Activated CD4-positive, alpha-beta T cell treated with anti-CD3 and anti-CD28 coated beads for 36 hours (primary cell): Measurements from ENCODE around the gene WDR33. TPM values are rescaled to one million over a fixed set of nuclear protein-coding genes. Genes with fewer than 3 reads are reported as not detected.

Experiments
- ATAC-seq: fragments of 200-7000 bp; cut with Tn5 transposase; one replicate; pipeline ENCODE4 v1.10.0; 2021; ENCODE audit warnings: mild to moderate bottlenecking, moderate library complexity
- CTCF ChIA-PET: fragments of 350-600 bp; sonication (Branson Sonifier 250); formaldehyde crosslinking; loops from one replicate; lab custom pipeline; 2021; ENCODE audit warnings: antibody characterized with exemption; lab: Charles Lee
- POLR2A ChIA-PET: fragments of 350-600 bp; sonication (Branson Sonifier 250); formaldehyde crosslinking; loops from one replicate; lab custom pipeline; 2021; ENCODE audit warnings: antibody characterized with exemption, inconsistent platforms; lab: Charles Lee
- DNase-seq: peaks from one replicate; pipeline ENCODE4 v3.0.0-alpha.2; 2020
- H3K27ac Mint-ChIP-seq: one replicate; pipeline ENCODE4 v1.8.0; 2021; ENCODE audit warnings: mixed read lengths
- H3K27me3 Mint-ChIP-seq: one replicate; pipeline ENCODE4 v1.8.0; 2021; ENCODE audit warnings: mixed read lengths
- H3K36me3 Mint-ChIP-seq: one replicate; pipeline ENCODE4 v1.8.0; 2021; ENCODE audit warnings: low read depth, mixed read lengths
- H3K4me1 Mint-ChIP-seq: one replicate; pipeline ENCODE4 v1.8.0; 2021; ENCODE audit warnings: mixed read lengths
- H3K4me3 Mint-ChIP-seq: one replicate; pipeline ENCODE4 v1.8.0; 2021; ENCODE audit warnings: mild to moderate bottlenecking, moderate library complexity, mixed read lengths
- H3K9me3 Mint-ChIP-seq: one replicate; pipeline ENCODE4 v1.8.0; 2021; ENCODE audit warnings: low read depth, mixed read lengths
- intact Hi-C, 2 experiments: fragments of 100-400 bp; cut with DNase I in 1 of 2; cut with micrococcal nuclease in 1 of 2; formaldehyde crosslinking; loops; one replicate each; pipeline versions ENCODE4 v1.14.2 to v1.15.1; 2022 to 2024; cut with DNase I, micrococcal nuclease
- total RNA-seq, 2 experiments: library from RNA; stranded (reverse); gene quantifications; one replicate each; pipeline ENCODE4 v1.2.3, GENCODE V29; 2021

The WDR33 gene
- total RNA-seq, 2 experiments from 2014 or later, result 58.6 to 76.3 TPM

DNA sequence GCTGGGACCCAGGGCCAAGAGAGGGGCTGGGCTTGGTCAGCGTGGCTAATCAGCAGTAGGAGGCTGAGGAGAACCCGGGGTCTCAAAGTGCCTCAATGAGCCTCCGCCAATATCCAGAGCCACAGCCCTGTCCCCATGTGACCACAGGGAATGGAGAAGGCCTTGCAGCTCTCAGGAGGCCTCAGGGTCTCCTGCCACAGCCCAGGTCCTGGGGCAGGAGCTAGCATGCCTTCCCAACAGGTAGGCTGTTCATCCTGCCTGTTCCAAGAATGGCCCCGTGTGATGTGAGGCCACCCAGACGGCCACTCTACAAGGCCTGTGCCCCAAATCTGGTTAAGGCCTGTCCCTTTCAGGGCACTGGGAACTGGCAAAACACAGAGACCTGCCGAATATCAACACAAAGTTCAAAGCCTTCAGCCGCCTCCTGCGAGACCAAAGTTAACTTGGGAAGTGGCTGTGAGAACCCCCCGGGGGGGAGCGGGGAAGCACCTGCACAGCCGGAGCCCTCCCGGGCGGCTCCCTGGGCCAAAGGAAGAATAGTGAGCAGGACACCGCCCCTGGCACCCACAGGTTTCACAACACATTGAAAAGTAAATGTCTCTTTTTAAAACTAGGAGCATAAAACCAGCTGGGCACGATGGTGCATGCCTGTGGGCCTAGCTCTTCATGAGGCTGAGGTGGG, 131.2 kb downstream of the WDR33 start:
- Mint-ChIP-seq H3K27ac (no peak overlapping the region), H3K9me3 (no peaks in the 10 kb centered on the region), H3K36me3 (no peaks in the 10 kb centered on the region), H3K4me1 (peaks cover 4% of the 10 kb centered on the region), H3K27me3 (peaks cover 22% of the 10 kb centered on the region), H3K4me3 (no peak overlapping the region)
- ChIA-PET POLR2A (no interaction called here), CTCF (no interaction called here)
- ATAC-seq (no peak), DNase-seq (no peak)
- intact Hi-C loops, result no loop called here

DNA sequence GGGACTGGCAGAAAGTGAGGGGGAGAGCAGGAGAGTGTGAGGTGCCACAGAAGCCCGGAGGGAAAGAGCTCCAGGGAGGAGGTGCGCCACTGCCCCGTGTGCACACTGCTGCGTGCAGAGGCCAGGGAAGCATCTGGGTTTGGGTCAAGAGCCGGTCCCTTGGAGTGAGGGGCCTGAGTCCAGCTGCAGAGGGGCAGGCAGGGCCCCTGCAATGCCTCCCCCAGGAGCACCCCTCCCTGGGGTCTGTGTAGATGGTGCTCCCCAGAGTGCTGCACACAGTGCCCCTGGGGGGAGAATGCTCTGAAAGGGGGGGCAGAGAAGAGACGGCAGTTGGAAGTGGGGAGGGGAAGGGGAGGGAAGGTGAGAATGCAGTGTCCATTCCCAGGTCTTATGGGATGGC, 132.0 kb downstream of the WDR33 start:
- POLR2A ChIA-PET, result no interaction called here
- intact Hi-C loops, result no loop called here
- no peak overlapping the region for H3K27ac Mint-ChIP-seq
- H3K4me1 Mint-ChIP-seq, result peaks cover 9% of the 10 kb centered on the region
- H3K36me3 Mint-ChIP-seq, result no peaks in the 10 kb centered on the region
- DNase-seq (no peak), ATAC-seq (no peak)
- H3K4me3 Mint-ChIP-seq, result no peak overlapping the region
- peaks cover 27% of the 10 kb centered on the region for H3K27me3 Mint-ChIP-seq
- CTCF ChIA-PET, result no interaction called here
- H3K9me3 Mint-ChIP-seq, result no peaks in the 10 kb centered on the region

DNA sequence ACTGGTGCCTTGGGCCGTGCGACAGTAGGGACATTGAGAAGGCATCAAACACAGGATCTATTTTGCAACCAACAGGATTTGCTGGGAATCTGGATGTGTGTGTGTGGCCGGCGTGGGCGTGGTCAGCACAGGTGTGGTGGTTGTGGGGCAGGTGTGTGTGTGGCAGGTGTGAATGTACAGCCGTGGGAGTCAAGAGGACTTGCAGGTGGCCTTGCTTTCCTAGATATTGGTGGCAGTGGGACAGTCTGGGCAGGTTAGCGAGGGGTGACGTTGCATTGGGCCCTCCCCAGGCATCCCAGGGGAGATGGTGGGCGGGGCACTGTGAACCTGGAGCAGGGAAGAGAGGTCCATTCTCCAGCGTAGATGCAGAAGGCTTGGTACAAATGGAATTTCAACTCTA, 132.4 kb downstream of the WDR33 start:
- POLR2A ChIA-PET, result no interaction called here
- Mint-ChIP-seq H3K27ac (no peak overlapping the region), H3K4me3 (no peak overlapping the region), H3K4me1 (peaks cover 9% of the 10 kb centered on the region), H3K9me3 (no peaks in the 10 kb centered on the region), H3K36me3 (no peaks in the 10 kb centered on the region), H3K27me3 (peaks cover 32% of the 10 kb centered on the region)
- DNase-seq, result no peak
- CTCF ChIA-PET, result no interaction called here
- intact Hi-C loops, result no loop called here
- no peak for ATAC-seq

DNA sequence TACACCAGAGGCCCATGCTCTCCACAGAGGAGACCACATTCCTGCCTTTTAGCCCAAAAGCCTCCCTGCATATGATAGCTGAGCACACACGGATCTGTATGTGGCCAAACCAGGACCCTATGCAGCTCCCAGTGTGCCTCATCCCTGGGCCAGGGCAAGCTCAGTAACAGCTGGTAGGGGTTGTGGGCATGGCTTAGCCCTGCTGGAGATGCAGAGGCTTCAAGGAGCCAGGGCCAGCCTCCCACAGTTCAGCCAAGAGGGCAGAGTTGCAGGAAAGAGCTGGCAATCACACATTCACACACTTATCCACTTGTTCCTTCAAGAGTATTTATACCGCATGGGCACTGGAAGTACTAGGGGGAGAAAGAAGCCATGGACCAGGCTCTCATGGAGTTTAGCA, 134.1 kb downstream of the WDR33 start:
- Mint-ChIP-seq H3K4me1 (peaks cover 9% of the 10 kb centered on the region), H3K36me3 (no peaks in the 10 kb centered on the region), H3K27me3 (peaks cover 33% of the 10 kb centered on the region), H3K27ac (no peak overlapping the region), H3K9me3 (no peaks in the 10 kb centered on the region), H3K4me3 (no peak overlapping the region)
- CTCF ChIA-PET, result no interaction called here
- POLR2A ChIA-PET, result no interaction called here
- no peak for ATAC-seq
- intact Hi-C loops, result no loop called here
- no peak for DNase-seq

DNA sequence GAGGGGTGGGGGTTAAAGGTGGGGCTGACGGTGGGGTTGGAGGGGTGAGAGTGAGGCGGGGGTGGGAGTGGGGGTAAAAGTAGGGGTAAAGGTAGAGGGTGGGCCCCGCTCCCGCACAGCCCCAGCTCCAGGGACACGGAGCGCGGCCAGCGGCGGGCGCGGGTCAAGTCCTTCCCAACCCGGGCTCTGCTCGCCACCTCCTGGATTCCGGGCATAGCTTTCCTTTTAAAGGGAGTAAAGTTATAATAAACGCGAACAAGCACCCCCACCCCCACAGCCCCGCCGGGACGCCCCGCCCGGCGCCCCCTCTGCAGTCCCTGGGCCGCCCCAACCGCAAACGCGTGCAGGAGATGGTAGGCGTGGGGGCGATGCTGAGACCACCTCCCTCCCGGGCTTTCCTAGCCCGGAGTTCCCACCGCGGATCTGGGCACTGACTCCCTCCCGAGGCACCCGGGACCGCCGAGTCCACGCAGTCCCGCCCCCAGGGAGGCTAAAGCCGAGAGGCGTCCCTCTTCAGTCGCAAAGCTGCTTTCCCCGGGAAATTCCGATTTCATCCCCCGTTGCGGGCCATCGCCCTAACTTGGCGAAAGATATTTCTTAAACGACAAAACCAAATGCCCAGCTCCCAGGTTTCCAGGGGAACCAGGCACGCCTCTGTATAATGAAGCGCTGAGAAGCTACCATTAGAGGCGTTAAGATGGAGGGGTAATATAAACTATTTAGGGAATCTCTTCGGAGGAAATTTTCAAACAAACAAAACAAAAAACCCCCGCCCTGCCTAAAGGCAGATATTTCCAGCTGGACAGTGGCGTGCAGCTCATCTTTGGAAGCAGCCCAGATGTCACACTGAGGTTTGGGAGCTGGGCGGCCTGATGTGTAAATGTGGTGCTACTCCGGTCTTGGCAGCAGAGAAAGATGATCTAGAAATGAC, 135.4 kb downstream of the WDR33 start, which contains the start of gene LIMS2:
Gene LIMS2 (minus strand): TSS at position 200 of the 931 bp plus-strand sequence. CDS start 506 bp downstream, outside the sequence.
- DNase-seq (no peak), ATAC-seq (no peak)
- H3K4me3 Mint-ChIP-seq, result peak within 1 kb of the TSS; percentile 57
- peaks cover 33% of the 10 kb centered on the region for H3K27me3 Mint-ChIP-seq
- POLR2A ChIA-PET, result interaction anchor here (1.0 kb wide), 1 partner anchor 15 kb away, joined by 6 read pairs; no protein-coding TSS in a partner anchor
- CTCF ChIA-PET, result interaction anchor here (0.7 to 1.0 kb wide), 7 partner anchors 23 to 314 kb away, joined by 3 read pairs; no protein-coding TSS in a partner anchor
- H3K9me3 Mint-ChIP-seq, result no peaks in the 10 kb centered on the region
- H3K4me1 Mint-ChIP-seq, result peaks cover 7% of the 10 kb centered on the region
- H3K27ac Mint-ChIP-seq, result no peak within 1 kb of the TSS
- intact Hi-C loops, result no loop called here
- H3K36me3 Mint-ChIP-seq, result no peaks in the 10 kb centered on the region

DNA sequence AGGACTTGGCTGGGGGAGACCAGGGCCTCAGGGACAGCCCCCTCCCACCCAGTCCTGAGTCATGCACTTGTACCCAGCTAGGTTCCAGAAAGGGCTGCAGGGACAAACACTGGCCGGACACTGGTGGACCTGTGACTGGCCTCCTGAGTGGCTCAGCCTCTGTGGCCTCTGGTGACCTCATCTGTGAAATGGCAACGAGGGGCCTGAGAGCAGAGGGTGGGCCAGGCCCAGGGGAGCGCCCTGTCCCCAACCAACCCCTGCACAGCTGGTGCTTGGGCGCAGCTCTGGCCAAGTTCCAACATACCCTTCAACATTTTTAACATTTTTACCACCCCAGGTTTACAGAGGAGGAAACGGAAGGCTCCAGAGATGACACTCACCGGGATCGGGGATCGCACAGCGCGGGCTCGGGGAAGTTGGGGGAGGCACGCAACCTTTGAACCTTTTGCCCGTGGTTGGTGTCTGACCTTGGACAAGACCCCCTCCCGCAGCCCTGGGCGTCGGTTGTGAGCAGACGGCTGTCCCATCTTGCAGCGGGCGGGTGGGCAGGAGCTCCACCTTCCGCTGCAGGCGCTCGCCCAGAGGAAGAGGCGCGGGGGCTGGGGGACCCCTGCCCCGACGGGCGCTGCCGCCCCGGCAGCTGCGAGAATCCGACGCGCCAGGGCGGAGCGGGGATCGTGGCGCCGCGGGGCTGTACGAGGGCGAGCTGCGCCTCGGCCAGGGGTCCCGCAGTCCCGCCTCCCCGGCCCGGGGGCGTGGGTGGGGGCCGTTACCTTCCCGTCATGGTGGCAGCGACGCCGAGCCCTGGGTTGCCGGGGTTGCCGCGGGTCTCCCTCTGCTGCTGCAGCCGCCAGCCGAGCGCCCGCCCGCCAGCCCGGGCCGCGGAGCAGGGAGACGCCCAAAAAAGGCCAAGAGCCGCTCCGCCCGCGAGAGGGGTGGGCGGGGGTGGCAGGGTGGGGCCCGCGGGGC, 136.4 kb downstream of the WDR33 start:
- Mint-ChIP-seq H3K27ac (no peak overlapping the region), H3K27me3 (peaks cover 42% of the 10 kb centered on the region), H3K9me3 (no peaks in the 10 kb centered on the region), H3K4me1 (peaks cover 7% of the 10 kb centered on the region), H3K4me3 (peak overlapping the region; percentile 57), H3K36me3 (no peaks in the 10 kb centered on the region)
- ATAC-seq (peak; percentile 67), DNase-seq (peak; percentile 52)
- intact Hi-C loops, result no loop called here
- ChIA-PET CTCF (interaction anchor here (1.0 kb wide), 1 partner anchor 25 kb away, joined by 3 read pairs; no protein-coding TSS in a partner anchor), POLR2A (interaction anchor here (0.6 kb wide), 1 partner anchor 156 kb away, joined by 3 read pairs; no protein-coding TSS in a partner anchor)

DNA sequence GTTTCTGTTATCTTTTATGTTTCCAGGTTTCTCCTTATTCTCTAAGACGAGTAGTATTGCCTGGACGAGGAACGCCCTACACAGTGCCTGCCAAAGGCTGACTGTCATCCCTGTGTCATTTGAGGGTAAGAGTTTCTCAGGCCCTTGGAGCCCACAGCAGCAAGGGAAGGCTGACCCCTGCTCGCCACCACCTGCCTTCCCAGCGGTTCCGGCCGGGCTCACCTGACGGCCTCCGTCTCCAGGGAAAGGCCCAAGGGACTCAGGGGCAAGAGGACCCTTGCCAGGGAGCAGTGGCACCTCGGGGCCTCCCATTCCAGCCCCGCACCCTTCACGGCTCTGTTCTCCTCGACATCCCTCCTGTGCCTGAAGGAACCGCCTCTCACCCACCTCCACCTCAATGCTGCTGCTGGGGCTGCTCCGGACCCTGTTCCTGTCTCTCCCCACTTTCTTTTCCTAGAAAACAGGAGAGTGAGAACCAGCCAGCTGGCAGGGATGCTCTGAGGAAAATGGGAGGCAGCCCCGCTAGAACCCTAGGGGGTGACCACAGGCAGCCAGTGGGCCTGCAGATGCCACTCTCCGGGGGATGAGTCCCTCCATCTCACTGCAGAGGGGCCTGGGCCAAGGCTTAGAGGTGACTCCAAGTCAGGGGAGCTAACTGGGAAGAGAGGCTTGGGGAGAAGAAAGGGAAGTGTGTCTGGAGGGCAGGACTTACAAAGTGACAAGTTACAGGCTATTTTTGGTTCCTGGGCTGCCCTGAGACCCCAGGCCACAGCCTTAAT, 137.5 kb downstream of the WDR33 start:
- Mint-ChIP-seq H3K9me3 (no peaks in the 10 kb centered on the region), H3K4me1 (peaks cover 7% of the 10 kb centered on the region), H3K27ac (no peak overlapping the region), H3K4me3 (no peak overlapping the region), H3K36me3 (no peaks in the 10 kb centered on the region), H3K27me3 (peaks cover 41% of the 10 kb centered on the region)
- intact Hi-C loops, result no loop called here
- ChIA-PET CTCF (interaction anchor here (1.6 kb wide), 1 partner anchor 20 kb away, joined by 6 read pairs; no protein-coding TSS in a partner anchor), POLR2A (no interaction called here)
- DNase-seq (no peak), ATAC-seq (no peak)

DNA sequence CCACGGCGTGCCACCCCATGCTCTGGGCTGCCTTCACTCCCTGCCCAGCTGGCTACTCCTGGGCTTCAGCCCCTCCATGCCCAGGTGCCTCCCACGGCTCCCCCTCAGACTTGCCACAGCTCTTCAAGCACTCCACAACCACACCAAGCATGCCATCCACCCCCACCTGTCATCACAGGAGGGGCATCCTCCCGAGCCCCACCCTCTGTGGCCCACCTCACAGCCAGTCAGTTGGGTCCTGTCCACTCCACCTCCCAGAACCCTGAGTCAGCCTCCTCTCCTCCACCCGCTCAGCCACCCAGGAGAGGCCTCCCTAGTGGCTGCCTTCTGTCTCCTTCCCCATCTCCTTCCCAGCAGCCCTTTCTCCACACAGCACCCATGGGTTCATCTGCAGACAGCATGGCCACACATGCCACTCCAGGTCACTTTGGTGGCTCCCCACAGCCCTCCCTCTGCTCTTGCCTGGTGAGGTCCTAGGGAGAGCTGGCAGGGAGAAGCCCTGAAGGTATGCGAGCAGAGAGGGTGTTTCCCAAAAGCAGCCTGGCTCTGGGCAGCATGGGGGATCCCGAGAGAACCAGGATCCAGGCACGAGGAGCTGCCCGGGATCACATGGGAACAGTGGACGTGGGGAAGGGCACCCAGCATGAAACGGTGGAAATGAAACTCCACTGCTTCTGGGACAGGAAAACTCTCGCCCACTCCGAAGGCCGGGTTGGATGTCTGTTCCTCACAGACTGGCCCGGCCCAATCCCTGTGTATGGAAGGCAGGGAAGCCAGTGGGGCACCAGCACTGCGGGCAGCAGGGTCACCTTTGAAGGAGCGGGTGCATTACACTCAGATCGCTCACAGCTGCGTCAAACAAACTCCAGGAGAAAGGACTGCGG, 138.4 kb downstream of the WDR33 start:
- no peak overlapping the region for H3K4me3 Mint-ChIP-seq
- intact Hi-C loops, result no loop called here
- H3K9me3 Mint-ChIP-seq, result no peaks in the 10 kb centered on the region
- ATAC-seq, result no peak
- ChIA-PET CTCF (interaction anchor here (1.6 kb wide), 1 partner anchor 19 kb away, joined by 6 read pairs; no protein-coding TSS in a partner anchor), POLR2A (no interaction called here)
- H3K27ac Mint-ChIP-seq, result no peak overlapping the region
- no peak for DNase-seq
- H3K4me1 Mint-ChIP-seq, result peaks cover 7% of the 10 kb centered on the region
- no peaks in the 10 kb centered on the region for H3K36me3 Mint-ChIP-seq
- peaks cover 37% of the 10 kb centered on the region for H3K27me3 Mint-ChIP-seq

DNA sequence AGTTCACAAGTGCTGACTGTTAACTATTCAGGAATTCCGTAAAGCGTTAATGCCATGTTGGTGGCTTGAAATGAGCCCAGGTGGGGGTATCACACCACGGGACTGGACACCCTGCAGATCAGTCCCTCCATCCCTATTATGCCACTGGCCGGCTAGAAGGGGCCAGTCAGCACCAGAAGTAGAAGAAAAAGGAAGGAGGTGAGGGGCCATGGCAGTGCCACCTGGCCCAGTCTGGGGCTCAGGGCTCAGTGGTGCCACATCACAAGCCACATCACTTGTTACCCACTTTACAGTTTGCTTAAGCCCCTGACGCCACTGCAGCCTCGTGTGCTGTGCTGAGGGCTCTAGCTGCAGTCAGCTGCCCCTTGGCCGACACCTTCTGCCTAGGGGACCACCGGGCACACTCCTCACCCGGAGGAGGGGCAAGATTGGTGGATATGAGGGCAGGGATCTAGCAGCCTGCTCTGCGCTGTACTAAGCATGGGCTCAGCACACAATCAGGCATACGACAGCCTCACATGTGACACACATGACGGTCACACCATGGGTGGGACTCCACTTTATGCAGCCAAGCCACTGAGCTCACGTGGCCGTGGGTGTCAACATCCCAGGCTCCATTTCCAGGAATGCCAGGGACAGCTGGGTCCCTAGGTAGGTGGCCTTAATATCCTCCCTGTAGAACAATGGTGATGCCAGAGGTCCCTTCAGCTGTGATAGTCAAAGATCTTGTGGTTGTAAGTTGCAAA, 139.2 kb downstream of the WDR33 start:
- H3K27ac Mint-ChIP-seq, result no peak overlapping the region
- intact Hi-C loops, result no loop called here
- H3K4me3 Mint-ChIP-seq, result no peak overlapping the region
- no peaks in the 10 kb centered on the region for H3K9me3 Mint-ChIP-seq
- DNase-seq (no peak), ATAC-seq (no peak)
- CTCF ChIA-PET, result interaction anchor here (1.6 kb wide), 1 partner anchor 18 kb away, joined by 6 read pairs; no protein-coding TSS in a partner anchor
- H3K36me3 Mint-ChIP-seq, result no peaks in the 10 kb centered on the region
- H3K4me1 Mint-ChIP-seq, result peaks cover 7% of the 10 kb centered on the region
- POLR2A ChIA-PET, result no interaction called here
- peaks cover 35% of the 10 kb centered on the region for H3K27me3 Mint-ChIP-seq
